OCI-LY3 (cell line): Measurements from ENCODE around the gene ARHGAP29.

Experiments
- H2AFZ ChIP-seq: fragments of 200-600, 300-600 bp; shearing (Covaris generic); 2 replicates; pipeline ENCODE4 v1.6.0; 2014; ENCODE audit warnings: antibody characterized with exemption, low read depth, low read length
- H3K27ac ChIP-seq: fragments of 200-600, 300-600 bp; sonication (generic); 2 replicates; pipeline ENCODE4 v1.5.1; 2014; ENCODE audit warnings: mild to moderate bottlenecking, low read length, moderate library complexity, mixed read lengths
- H3K27me3 ChIP-seq: fragments of 200-600, 300-600 bp; sonication (generic); 2 replicates; pipeline ENCODE4 v1.6.1; 2014; ENCODE audit warnings: low read depth, low read length, mixed read lengths
- H3K36me3 ChIP-seq: fragments of 200-600, 300-600 bp; sonication (generic); replicated peaks from 2 replicates; pipeline ENCODE3; 2014; ENCODE audit warnings: low read depth, low read length, mixed read lengths
- H3K4me1 ChIP-seq: fragments of 300-600, 200-600 bp; sonication (generic); 2 replicates; pipeline ENCODE4 v1.6.1; 2014; ENCODE audit warnings: low read length, mixed read lengths
- H3K4me2 ChIP-seq: fragments of 200-600, 300-600 bp; sonication (generic); 2 replicates; pipeline ENCODE4 v1.6.1; 2014; ENCODE audit warnings: low read length, mixed read lengths
- H3K4me3 ChIP-seq: fragments of 300-600, 200-600 bp; sonication (generic); 2 replicates; pipeline ENCODE4 v1.5.1; 2014; ENCODE audit warnings: antibody characterized with exemption, mild to moderate bottlenecking, low read length, moderate library complexity
- H3K79me2 ChIP-seq: fragments of 300-600, 200-600 bp; shearing (Covaris generic); 2 replicates; pipeline ENCODE4 v1.6.1; 2014; ENCODE audit warnings: mild to moderate bottlenecking, low read length, mixed read lengths
- H3K9ac ChIP-seq: fragments of 300-600, 200-600 bp; shearing (Covaris generic); 2 replicates; pipeline ENCODE4 v1.6.0; 2014; ENCODE audit warnings: mild to moderate bottlenecking, low read length, moderate library complexity
- H3K9me3 ChIP-seq: fragments of 200-600, 300-600 bp; shearing (Covaris generic); 2 replicates; pipeline ENCODE4 v1.6.1; 2014; ENCODE audit warnings: low read length, mixed read lengths; ENCODE audit not compliant: insufficient read depth
- H4K20me1 ChIP-seq: fragments of 200-600, 300-600 bp; sonication (generic); 2 replicates; pipeline ENCODE4 v1.6.1; 2016; ENCODE audit warnings: low read length, mixed read lengths; ENCODE audit not compliant: insufficient read depth
- CTCF ChIP-seq: fragments of 200-600, 300-600 bp; sonication (generic); IDR thresholded peaks from 2 replicates; pipeline ENCODE4 v1.5.1; 2014; ENCODE audit warnings: antibody characterized with exemption, low read length, low read depth
- EZH2phosphoT487 ChIP-seq: fragments of 200-600 bp; shearing (Covaris generic); IDR thresholded peaks from 2 replicates; pipeline ENCODE4 v1.6.1; 2018; ENCODE audit warnings: antibody characterized with exemption, mixed run types, low read depth

The ARHGAP29 gene

DNA sequence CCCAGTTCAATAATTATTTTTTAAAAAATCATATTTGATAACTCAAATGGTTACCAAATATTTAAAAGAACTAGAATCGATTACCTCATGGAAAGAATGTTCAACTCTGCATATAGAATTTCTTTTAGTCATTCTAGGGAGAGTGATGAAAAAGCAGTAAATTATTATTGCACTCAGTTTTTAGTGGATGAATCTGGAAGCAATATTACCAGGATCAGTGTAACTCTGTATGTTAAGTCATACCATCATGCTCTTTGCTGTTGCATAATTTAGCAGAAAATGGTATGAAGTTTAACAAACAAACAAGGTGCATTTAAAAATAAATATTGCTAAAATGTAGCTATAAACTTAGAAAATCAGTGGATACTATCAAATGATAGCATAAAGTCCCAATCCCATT is 46.1 kb upstream of the ARHGAP29 start:
- Histone ChIP-seq H3K79me2 (no peaks in the 10 kb centered on the region), H3K4me2 (no peak overlapping the region), H3K27ac (no peak overlapping the region), H3K9ac (no peak overlapping the region), H4K20me1 (no peaks in the 10 kb centered on the region), H3K4me3 (no peak overlapping the region), H3K4me1 (no peaks in the 10 kb centered on the region), H3K27me3 (no peaks in the 10 kb centered on the region), H2AFZ (no peak overlapping the region), H3K36me3 (no peaks in the 10 kb centered on the region), H3K9me3 (no peaks in the 10 kb centered on the region)
- TF ChIP-seq EZH2phosphoT487, result no peak
- no peak for TF ChIP-seq CTCF

DNA sequence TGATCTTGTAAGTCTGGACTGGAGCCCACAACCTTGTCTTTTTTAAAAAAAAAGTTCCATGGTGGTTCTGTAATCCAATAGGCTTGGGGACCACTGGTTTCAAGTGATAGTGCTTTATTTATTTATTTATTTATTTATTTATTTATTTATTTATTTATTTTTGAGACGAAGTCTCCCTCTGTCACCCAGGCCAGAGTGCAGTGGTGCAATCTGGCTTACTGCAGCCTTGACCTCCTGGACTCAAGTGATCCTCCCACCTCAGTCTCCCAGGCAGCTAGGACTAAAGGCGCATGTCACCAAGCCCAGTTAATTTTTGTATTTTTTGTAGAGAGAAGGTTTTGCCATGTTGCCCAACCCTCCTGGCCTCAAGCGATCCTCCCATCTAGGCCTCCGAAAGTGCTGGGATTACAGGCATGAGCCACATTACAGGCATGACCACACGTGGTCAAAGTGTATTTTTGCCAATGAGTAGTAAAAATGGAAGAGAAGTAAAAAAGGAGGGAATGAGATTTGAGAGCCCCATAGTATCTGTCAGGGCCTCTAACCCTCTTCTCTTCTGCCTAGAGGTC is 44.8 kb upstream of the ARHGAP29 start:
- Histone ChIP-seq H2AFZ (no peak overlapping the region), H4K20me1 (no peaks in the 10 kb centered on the region), H3K27ac (no peak overlapping the region), H3K27me3 (no peaks in the 10 kb centered on the region), H3K36me3 (no peaks in the 10 kb centered on the region), H3K4me2 (no peak overlapping the region), H3K79me2 (no peaks in the 10 kb centered on the region), H3K9ac (no peak overlapping the region), H3K4me3 (no peak overlapping the region), H3K9me3 (no peaks in the 10 kb centered on the region), H3K4me1 (no peaks in the 10 kb centered on the region)
- TF ChIP-seq CTCF (no peak), EZH2phosphoT487 (no peak)

- Histone ChIP-seq H3K36me3 (no peaks in the 10 kb centered on the region), H3K9me3 (no peaks in the 10 kb centered on the region), H3K27ac (no peak overlapping the region), H3K4me1 (no peaks in the 10 kb centered on the region), H3K4me2 (no peak overlapping the region), H3K79me2 (no peaks in the 10 kb centered on the region), H3K4me3 (no peak overlapping the region), H2AFZ (no peak overlapping the region), H3K9ac (no peak overlapping the region), H3K27me3 (no peaks in the 10 kb centered on the region), H4K20me1 (no peaks in the 10 kb centered on the region)
- no peak for TF ChIP-seq CTCF
- no peak for TF ChIP-seq EZH2phosphoT487
Observed at GRCh38 chr1:94281361-94282142, 44.2 kb upstream of the ARHGAP29 start.

- no peak overlapping the region for H3K4me2 ChIP-seq
- no peaks in the 10 kb centered on the region for H3K4me1 ChIP-seq
Observed at GRCh38 chr1:94280541-94280940, 43.2 kb upstream of the ARHGAP29 start.

More at GRCh38 chr1:94280541-94280940, 43.2 kb upstream of the ARHGAP29 start:
- Histone ChIP-seq H3K36me3 (no peaks in the 10 kb centered on the region), H3K27ac (no peak overlapping the region), H4K20me1 (no peaks in the 10 kb centered on the region), H3K9me3 (no peaks in the 10 kb centered on the region), H3K27me3 (no peaks in the 10 kb centered on the region), H2AFZ (no peak overlapping the region), H3K4me3 (no peak overlapping the region), H3K79me2 (no peaks in the 10 kb centered on the region), H3K9ac (no peak overlapping the region)
- TF ChIP-seq EZH2phosphoT487, result no peak
- TF ChIP-seq CTCF, result no peak
